Measurements from ENCODE around the gene SUGCT. TPM values are rescaled to one million over a fixed set of nuclear protein-coding genes. Genes with fewer than 3 reads are reported as not detected.

Gene SUGCT
- 11.7 and 12.5 TPM in 2 replicates for polyA plus RNA-seq (2011; rRNA removed)
- 9.7 and 13.3 TPM in 2 replicates for polyA minus RNA-seq (2011; rRNA and poly(A)+ RNA removed)

GRCh38 chr7:40134428-40135316 is at the start of gene SUGCT, which contains the start of gene MPLKIP:
SUGCT (plus strand) TSS chr7:40135005.
MPLKIP (minus strand) TSS chr7:40134622; CDS start chr7:40134567, 55 bp downstream.
- peak within 1 kb of the TSS; percentile 79 for H3K27ac ChIP-seq (ENCODE audit: low read depth, low read length)
- H3K27me3 ChIP-seq (ENCODE audit: control insufficient read depth, insufficient read depth, low read length): no peaks in the 10 kb centered on the region
- DNase-seq (ENCODE audit: low read depth, low spot score): peak; percentile 78
- H3K9me3 ChIP-seq (ENCODE audit: control insufficient read depth, insufficient read depth, low read length): no peaks in the 10 kb centered on the region; the same call in 1 of the 2 replicates
- H3K4me3 ChIP-seq (ENCODE audit: low read depth, low read length): peak within 1 kb of the TSS; percentile 89
- ChIA-PET POLR2A (interaction anchor here (0.7 to 1.2 kb wide), 6 partner anchors 27 to 87 kb away, joined by 3 to 5 read pairs (median 3); no protein-coding TSS in a partner anchor), CTCF (interaction anchor here (0.7 to 2.6 kb wide), 16 partner anchors 9 to 239 kb away, joined by 3 to 9 read pairs (median 4); no protein-coding TSS in a partner anchor)
- TF ChIP-seq CTCF (IDR thresholded peaks at IDR 0.05; ENCODE audit: low read depth, low read length): peak; percentile 82

- H3K27me3 ChIP-seq (ENCODE audit: control insufficient read depth, insufficient read depth, low read length): no peaks in the 10 kb centered on the region
- DNase-seq (ENCODE audit: low read depth, low spot score): no peak
- H3K4me3 ChIP-seq (ENCODE audit: low read depth, low read length): no peak overlapping the region
- no peaks in the 10 kb centered on the region for H3K9me3 ChIP-seq (ENCODE audit: control insufficient read depth, insufficient read depth, low read length)
- TF ChIP-seq CTCF (IDR thresholded peaks at IDR 0.05; ENCODE audit: low read depth, low read length): no peak
- no peak overlapping the region for H3K27ac ChIP-seq (ENCODE audit: low read depth, low read length)
- ChIA-PET CTCF (no interaction called here), POLR2A (no interaction called here)
Observed at GRCh38 chr7:40092182-40092581, 42.6 kb upstream of the SUGCT start.

GRCh38 chr7:40093631-40094350 is 41.0 kb upstream of the SUGCT start:
- TF ChIP-seq CTCF (IDR thresholded peaks at IDR 0.05; ENCODE audit: low read depth, low read length): no peak
- Histone ChIP-seq H3K27me3 (ENCODE audit: control insufficient read depth, insufficient read depth, low read length) (no peaks in the 10 kb centered on the region), H3K27ac (ENCODE audit: low read depth, low read length) (no peak overlapping the region), H3K4me3 (ENCODE audit: low read depth, low read length) (no peak overlapping the region), H3K9me3 (ENCODE audit: control insufficient read depth, insufficient read depth, low read length) (no peaks in the 10 kb centered on the region)
- CTCF ChIA-PET: no interaction called here
- no peak for DNase-seq (ENCODE audit: low read depth, low spot score)
- POLR2A ChIA-PET: no interaction called here

- CTCF ChIA-PET: no interaction called here
- POLR2A ChIA-PET: no interaction called here
- Histone ChIP-seq H3K9me3 (ENCODE audit: control insufficient read depth, insufficient read depth, low read length) (no peaks in the 10 kb centered on the region), H3K27me3 (ENCODE audit: control insufficient read depth, insufficient read depth, low read length) (no peaks in the 10 kb centered on the region), H3K4me3 (ENCODE audit: low read depth, low read length) (no peak overlapping the region), H3K27ac (ENCODE audit: low read depth, low read length) (no peak overlapping the region)
- no peak for TF ChIP-seq CTCF (IDR thresholded peaks at IDR 0.05; ENCODE audit: low read depth, low read length)
- no peak for DNase-seq (ENCODE audit: low read depth, low spot score)
Observed at GRCh38 chr7:40095230-40095629, 39.6 kb upstream of the SUGCT start.

All from AG04450 (cell line).